Astrocyte (in vitro differentiated cells and primary cell): ENCODE measurements around the gene LEPROT. TPM values are rescaled to one million over a fixed set of nuclear protein-coding genes. Genes with fewer than 3 reads are reported as not detected.

Experiments used
- DNase-seq: peaks from one replicate; pipeline ENCODE4 v3.0.0-alpha.2; 2010; ENCODE audit warnings: low read depth
- FAIRE-seq: peaks from 2 replicates; lab custom pipeline; 2011; peaks lifted over from hg19 to GRCh38; lab: Jason Lieb, UNC
- H2AFZ ChIP-seq: 2 replicates; pipeline ENCODE4 v1.6.0; 2012; ENCODE audit warnings: low read depth, low read length, inconsistent platforms
- H3K27ac ChIP-seq: 2 replicates; pipeline ENCODE4 v1.5.1; 2011; ENCODE audit warnings: low read depth, low read length, inconsistent platforms
- H3K27me3 ChIP-seq: 2 replicates; pipeline ENCODE4 v1.6.0; 2011; ENCODE audit warnings: low read length, inconsistent platforms; ENCODE audit not compliant: insufficient read depth
- H3K36me3 ChIP-seq: 2 replicates; pipeline ENCODE4 v1.5.1; 2011; ENCODE audit warnings: low read length, inconsistent platforms; ENCODE audit not compliant: insufficient read depth
- H3K4me1 ChIP-seq: 2 replicates; pipeline ENCODE4 v1.5.1; 2011; ENCODE audit warnings: low read length, inconsistent platforms; ENCODE audit not compliant: insufficient read depth
- H3K4me2 ChIP-seq: 2 replicates; pipeline ENCODE4 v1.6.0; 2012; ENCODE audit warnings: low read length, inconsistent platforms
- H3K4me3 ChIP-seq: 2 replicates; pipeline ENCODE4 v1.5.1; 2011; ENCODE audit warnings: low read depth, mild to moderate bottlenecking, low read length, inconsistent platforms; ENCODE audit not compliant: insufficient read depth
- H3K79me2 ChIP-seq: 2 replicates; pipeline ENCODE4 v1.6.0; 2012; ENCODE audit warnings: mild to moderate bottlenecking, low read length, inconsistent platforms; ENCODE audit not compliant: insufficient read depth
- H3K9ac ChIP-seq: 2 replicates; pipeline ENCODE4 v1.6.0; 2012; ENCODE audit warnings: mild to moderate bottlenecking, low read length, inconsistent platforms
- H3K9me3 ChIP-seq: 2 replicates; pipeline ENCODE4 v1.5.1; 2012; ENCODE audit warnings: low read depth, mild to moderate bottlenecking, low read length, inconsistent platforms; ENCODE audit not compliant: insufficient read depth
- H4K20me1 ChIP-seq: 2 replicates; pipeline ENCODE4 v1.6.0; 2012; ENCODE audit warnings: low read length, inconsistent platforms; ENCODE audit not compliant: insufficient read depth
- H3K27ac Mint-ChIP-seq: one replicate; pipeline ENCODE4 v1.8.0; 2021; ENCODE audit warnings: mild to moderate bottlenecking, mixed read lengths; ENCODE audit not compliant: unreplicated experiment
- H3K27me3 Mint-ChIP-seq: one replicate; pipeline ENCODE4 v1.8.0; 2021; ENCODE audit warnings: low read depth, mixed read lengths; ENCODE audit not compliant: unreplicated experiment
- H3K36me3 Mint-ChIP-seq: one replicate; pipeline ENCODE4 v1.8.0; 2021; ENCODE audit warnings: low read depth, mixed read lengths; ENCODE audit not compliant: unreplicated experiment
- H3K4me1 Mint-ChIP-seq: one replicate; pipeline ENCODE4 v1.8.0; 2021; ENCODE audit warnings: low read depth, mixed read lengths; ENCODE audit not compliant: unreplicated experiment
- H3K4me3 Mint-ChIP-seq: one replicate; pipeline ENCODE4 v1.8.0; 2021; ENCODE audit warnings: mild to moderate bottlenecking, moderate library complexity, mixed read lengths; ENCODE audit not compliant: unreplicated experiment
- H3K9me3 Mint-ChIP-seq: one replicate; pipeline ENCODE4 v1.8.0; 2021; ENCODE audit warnings: mild to moderate bottlenecking, mixed read lengths; ENCODE audit not compliant: unreplicated experiment
- EZH2 ChIP-seq: IDR thresholded peaks from 2 replicates; pipeline ENCODE4 v1.6.1; 2012; ENCODE audit warnings: mild to moderate bottlenecking, low read length, inconsistent platforms; ENCODE audit not compliant: insufficient read depth
- total RNA-seq: library from RNA; stranded (reverse); gene quantifications from 2 replicates; pipeline ENCODE4 v1.2.1, GENCODE V29; 2021
- TF ChIP-seq, protein P1 (sequence below): IDR thresholded peaks from 2 replicates; pipeline ENCODE4 v1.5.1; 2011; ENCODE audit warnings: low read depth, mild to moderate bottlenecking, inconsistent platforms, low read length, moderate library complexity; ENCODE audit not compliant: insufficient read depth

The LEPROT gene
- total RNA-seq, 1 donor from 2014 or later = 99.4 TPM

DNA sequence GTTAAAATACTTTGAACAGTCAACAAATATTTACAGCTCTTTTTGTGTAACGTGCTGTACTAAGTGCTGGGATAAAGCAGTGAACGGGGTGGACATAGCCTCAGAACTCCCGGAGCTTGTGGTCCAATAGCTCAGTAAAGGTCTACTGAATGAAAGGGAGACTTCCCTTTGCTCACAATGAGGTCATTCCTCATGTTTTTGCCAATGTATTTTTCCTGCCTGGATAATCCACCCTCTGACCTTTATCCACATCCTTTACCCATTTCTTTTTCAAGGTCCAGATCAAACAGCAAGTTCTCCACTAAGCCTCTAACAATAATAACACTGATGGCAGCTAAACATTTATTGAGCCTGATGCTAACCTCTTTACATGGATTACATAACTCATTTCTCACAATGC is 55.9 kb downstream of the LEPROT start:
- Histone ChIP-seq H3K9ac (no peak overlapping the region), H3K9me3 (no peaks in the 10 kb centered on the region), H4K20me1 (no peaks in the 10 kb centered on the region), H3K27ac (no peak overlapping the region), H2AFZ (no peak overlapping the region), H3K79me2 (no peaks in the 10 kb centered on the region), H3K4me3 (no peak overlapping the region), H3K4me2 (no peak overlapping the region), H3K27me3 (no peaks in the 10 kb centered on the region), H3K36me3 (no peaks in the 10 kb centered on the region), H3K4me1 (no peaks in the 10 kb centered on the region)
- H3K4me3 Mint-ChIP-seq = no peak overlapping the region
- no peak for TF ChIP-seq EZH2
- TF ChIP-seq, protein P1, sequence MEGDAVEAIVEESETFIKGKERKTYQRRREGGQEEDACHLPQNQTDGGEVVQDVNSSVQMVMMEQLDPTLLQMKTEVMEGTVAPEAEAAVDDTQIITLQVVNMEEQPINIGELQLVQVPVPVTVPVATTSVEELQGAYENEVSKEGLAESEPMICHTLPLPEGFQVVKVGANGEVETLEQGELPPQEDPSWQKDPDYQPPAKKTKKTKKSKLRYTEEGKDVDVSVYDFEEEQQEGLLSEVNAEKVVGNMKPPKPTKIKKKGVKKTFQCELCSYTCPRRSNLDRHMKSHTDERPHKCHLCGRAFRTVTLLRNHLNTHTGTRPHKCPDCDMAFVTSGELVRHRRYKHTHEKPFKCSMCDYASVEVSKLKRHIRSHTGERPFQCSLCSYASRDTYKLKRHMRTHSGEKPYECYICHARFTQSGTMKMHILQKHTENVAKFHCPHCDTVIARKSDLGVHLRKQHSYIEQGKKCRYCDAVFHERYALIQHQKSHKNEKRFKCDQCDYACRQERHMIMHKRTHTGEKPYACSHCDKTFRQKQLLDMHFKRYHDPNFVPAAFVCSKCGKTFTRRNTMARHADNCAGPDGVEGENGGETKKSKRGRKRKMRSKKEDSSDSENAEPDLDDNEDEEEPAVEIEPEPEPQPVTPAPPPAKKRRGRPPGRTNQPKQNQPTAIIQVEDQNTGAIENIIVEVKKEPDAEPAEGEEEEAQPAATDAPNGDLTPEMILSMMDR = no peak
- H3K9me3 Mint-ChIP-seq = no peaks in the 10 kb centered on the region
- DNase-seq (no peak), FAIRE-seq (no peak)
- H3K36me3 Mint-ChIP-seq = no peaks in the 10 kb centered on the region
- peaks cover 2% of the 10 kb centered on the region for H3K4me1 Mint-ChIP-seq
- no peak overlapping the region for H3K27ac Mint-ChIP-seq
- H3K27me3 Mint-ChIP-seq = no peaks in the 10 kb centered on the region

DNA sequence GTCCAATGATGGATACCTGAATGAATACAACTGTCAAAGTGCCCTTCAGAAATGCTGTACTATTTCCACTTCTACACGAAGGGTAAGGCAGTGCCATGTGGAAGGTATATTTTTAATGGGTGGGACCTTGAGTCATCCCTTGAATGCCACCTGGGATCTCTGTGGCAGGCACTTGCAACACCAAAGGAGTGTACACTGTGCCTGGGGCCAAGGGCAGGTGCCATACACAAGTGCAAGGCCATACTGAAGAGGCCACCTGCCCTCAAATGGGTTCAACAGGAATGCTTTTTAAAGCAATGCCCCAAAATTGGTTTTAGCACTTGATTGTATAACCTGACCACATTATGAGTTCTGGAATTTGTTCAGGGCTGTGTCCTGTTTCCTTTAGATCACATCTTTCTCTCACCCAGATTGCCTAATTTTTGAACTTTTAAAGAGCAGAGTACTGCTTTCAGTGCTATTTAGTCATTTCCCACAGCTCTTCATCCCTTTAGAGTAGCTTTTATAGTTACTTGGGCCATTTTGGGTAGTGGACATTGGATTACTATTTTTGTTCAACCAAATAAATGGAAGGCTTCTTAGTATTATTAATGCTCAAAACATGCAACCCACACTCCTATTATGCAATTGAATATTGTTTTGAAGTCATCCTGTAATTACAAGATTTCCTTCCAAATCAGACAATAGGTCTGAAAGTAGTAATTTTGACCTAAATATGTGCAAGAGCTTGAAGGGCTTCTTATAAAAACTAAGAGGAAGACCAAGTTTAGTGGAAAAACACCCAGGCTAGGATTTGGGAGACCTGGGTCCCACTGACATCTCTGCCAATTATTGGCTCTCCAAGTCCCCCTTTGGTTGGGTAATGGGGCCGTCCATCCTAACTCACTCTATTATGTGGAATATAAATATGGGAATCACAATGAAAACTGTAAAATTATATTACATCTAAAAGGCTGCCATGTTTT is 57.2 kb downstream of the LEPROT start:
- H3K9me3 Mint-ChIP-seq = no peaks in the 10 kb centered on the region
- Histone ChIP-seq H3K4me3 (no peak overlapping the region), H3K36me3 (no peaks in the 10 kb centered on the region), H3K4me2 (no peak overlapping the region), H2AFZ (no peak overlapping the region), H3K4me1 (no peaks in the 10 kb centered on the region), H4K20me1 (no peaks in the 10 kb centered on the region), H3K79me2 (no peaks in the 10 kb centered on the region), H3K9me3 (no peaks in the 10 kb centered on the region), H3K9ac (no peak overlapping the region), H3K27me3 (no peaks in the 10 kb centered on the region), H3K27ac (no peak overlapping the region)
- peaks cover 2% of the 10 kb centered on the region for H3K4me1 Mint-ChIP-seq
- H3K36me3 Mint-ChIP-seq = no peaks in the 10 kb centered on the region
- H3K27me3 Mint-ChIP-seq = no peaks in the 10 kb centered on the region
- no peak overlapping the region for H3K27ac Mint-ChIP-seq
- FAIRE-seq (no peak), DNase-seq (no peak)
- no peak overlapping the region for H3K4me3 Mint-ChIP-seq
- no peak for TF ChIP-seq EZH2
- TF ChIP-seq, protein P1 = no peak
